Spleen (tissue), 11 donors: ENCODE measurements around the gene RAI14. TPM values are rescaled to one million over a fixed set of nuclear protein-coding genes. Genes with fewer than 3 reads are reported as not detected.

Experiments used
- DNase-seq: peaks from one replicate; pipeline ENCODE4 v3.0.0-alpha.2; 2020
- H3K27ac ChIP-seq, 8 donors: fragments of 200-600 bp; sonication (generic) in 7 of 8; 1 replicate in 4 of 8; 2 replicates in 4 of 8; pipeline versions ENCODE4 v1.5.0 to v1.8.0; 2016 to 2021; ENCODE audit warnings: inconsistent platforms in 4 of 8, mild to moderate bottlenecking in 4 of 8, moderate library complexity in 1 of 8
- H3K27me3 ChIP-seq, 7 donors: fragments of 200-600 bp; sonication (generic) in 6 of 7; replicated peaks in 1 of 7; 1 replicate in 4 of 7; 2 replicates in 3 of 7; pipeline versions ENCODE4 v1.5.0 to v1.8.0; 2016 to 2021; ENCODE audit warnings: inconsistent platforms in 3 of 7, mild to moderate bottlenecking in 1 of 7
- H3K36me3 ChIP-seq, 6 donors: fragments of 200-600 bp; sonication (generic) in 5 of 6; 1 replicate in 4 of 6; 2 replicates in 2 of 6; pipeline versions ENCODE4 v1.5.0 to v1.8.0; 2016 to 2021; ENCODE audit warnings: inconsistent platforms in 2 of 6
- H3K4me1 ChIP-seq, 6 donors: fragments of 200-600 bp; sonication (generic) in 5 of 6; 1 replicate in 3 of 6; 2 replicates in 3 of 6; pipeline versions ENCODE4 v1.5.0 to v1.8.0; 2016 to 2021; ENCODE audit warnings: inconsistent platforms in 3 of 6
- H3K4me3 ChIP-seq, 8 donors: fragments of 200-600 bp; sonication (generic) in 7 of 8; 1 replicate in 4 of 8; 2 replicates in 4 of 8; pipeline versions ENCODE4 v1.5.0 to v1.8.0; 2016 to 2021; ENCODE audit warnings: inconsistent platforms in 4 of 8, mild to moderate bottlenecking in 4 of 8, moderate library complexity in 2 of 8
- H3K9me3 ChIP-seq, 8 donors: fragments of 200-600 bp; sonication (generic) in 7 of 8; 1 replicate in 4 of 8; 2 replicates in 4 of 8; pipeline versions ENCODE4 v1.5.0 to v1.8.0; 2016 to 2021; ENCODE audit warnings: inconsistent platforms in 4 of 8
- POLR2A ChIP-seq, 3 donors: fragments of 450-650 bp; IDR thresholded peaks; one replicate each; pipeline ENCODE4 v1.5.1; 2017; ENCODE audit warnings: antibody characterized with exemption in 3 of 3, mild to moderate bottlenecking in 1 of 3
- POLR2AphosphoS5 ChIP-seq, 3 donors: sonication (generic); formaldehyde crosslinking; IDR thresholded peaks; one replicate each; pipeline ENCODE4 v1.5.1; 2017; ENCODE audit warnings: antibody characterized with exemption in 3 of 3
- WGBS, 5 donors: extraction: QIAGEN DNeasy Blood & Tissue Kit in 3 of 5; methylation state at CpG; one replicate each; pipeline versions ENCODE4 v1.1.5 to v1.1.7; 2013 to 2018; 5-methylcytosine and 5-hydroxymethylcytosine counted together
- intact Hi-C: fragments of 100-400 bp; cut with DNase I; formaldehyde crosslinking; loops from one replicate; pipeline ENCODE4 v1.15.0; 2023; ENCODE audit warnings: low total_unique reads
- polyA plus RNA-seq, 3 donors: library from polyadenylated mRNA; stranded (reverse); fragments of 200-250 nt; gene quantifications; one replicate each; pipeline ENCODE4 v1.2.1, GENCODE V29; 2013
- total RNA-seq, 7 donors: library from RNA; depleted of rRNA in 3 of 7; stranded (reverse); fragments of >200 nt in 3 of 7; fragmentation: NEBNext Ultra II Directional in 4 of 7; extraction: Animal tissue kit (Norgen Biotek cat#: 25700) in 4 of 7; gene quantifications; one replicate each; pipeline versions ENCODE4 v1.1.0 to v1.2.1, GENCODE V29; 2016 to 2021
- TF ChIP-seq, protein P1 (sequence below), 11 experiments: fragments of 200-600 bp in 7 of 11; fragments of 450-650 bp in 4 of 11; sonication (generic) in 4 of 11; IDR thresholded peaks in 8 of 11; conservative IDR thresholded peaks in 3 of 11; 1 replicate in 7 of 11; 2 replicates in 4 of 11; pipeline versions ENCODE4 v1.4.0 to v1.8.0; 2016 to 2021; ENCODE audit warnings: antibody characterized with exemption in 11 of 11, inconsistent platforms in 4 of 11, mild to moderate bottlenecking in 1 of 11
- donor health status: healthy with polysubstance abuse.
- donor health status: DM: no; HTN: no; CAD: no; lungs with moderate emphysema.
- donor health status: DM: no; HTN: no; CAD: no.
- donor health status: Bipolar disorder and iron deficiency.
- donor health status: healthy.
- donor health status: DM: no; HTN: no; CAD: no.
- donor health status: DM: yes; HTN: yes; CAD: no.

Gene RAI14
- total and polyA plus RNA-seq, 10 donors, result 14.2 to 217 (median 116) TPM

DNA sequence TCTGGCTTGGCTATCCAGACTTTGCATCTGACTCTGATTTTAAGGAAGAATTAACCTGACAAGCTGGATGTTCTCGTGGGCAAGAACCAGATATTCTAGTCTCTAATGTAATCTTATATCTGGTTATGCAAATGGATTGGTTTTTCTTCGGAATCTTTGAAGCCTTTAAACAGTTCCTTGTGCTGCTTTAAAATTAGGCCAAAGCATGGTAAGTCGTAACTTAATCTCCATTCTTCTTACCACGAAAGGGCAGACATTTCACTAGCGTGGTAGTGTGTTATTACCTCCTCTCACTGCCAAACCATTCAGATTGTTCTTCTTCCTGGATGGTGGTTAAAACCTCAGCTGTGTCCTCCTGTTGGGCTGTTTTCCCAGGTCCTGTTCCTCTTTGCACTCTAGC is 148.8 kb downstream of the RAI14 start:
- Histone ChIP-seq H3K4me3 (no peak overlapping the region), H3K9me3 (no peaks in the 10 kb centered on the region), H3K36me3 (peaks cover 0 to 64% (median 0%) of the 10 kb centered on the region in 6 donors), H3K27me3 (no peaks in the 10 kb centered on the region), H3K27ac (no peak overlapping the region), H3K4me1 (no peaks in the 10 kb centered on the region)
- intact Hi-C loops, result no loop called here
- no peak for DNase-seq
- WGBS, 5 donors, result 68 to 81% (median 79%) methylated on average over 5 of the region's 5 CpGs
- TF ChIP-seq, protein P1, sequence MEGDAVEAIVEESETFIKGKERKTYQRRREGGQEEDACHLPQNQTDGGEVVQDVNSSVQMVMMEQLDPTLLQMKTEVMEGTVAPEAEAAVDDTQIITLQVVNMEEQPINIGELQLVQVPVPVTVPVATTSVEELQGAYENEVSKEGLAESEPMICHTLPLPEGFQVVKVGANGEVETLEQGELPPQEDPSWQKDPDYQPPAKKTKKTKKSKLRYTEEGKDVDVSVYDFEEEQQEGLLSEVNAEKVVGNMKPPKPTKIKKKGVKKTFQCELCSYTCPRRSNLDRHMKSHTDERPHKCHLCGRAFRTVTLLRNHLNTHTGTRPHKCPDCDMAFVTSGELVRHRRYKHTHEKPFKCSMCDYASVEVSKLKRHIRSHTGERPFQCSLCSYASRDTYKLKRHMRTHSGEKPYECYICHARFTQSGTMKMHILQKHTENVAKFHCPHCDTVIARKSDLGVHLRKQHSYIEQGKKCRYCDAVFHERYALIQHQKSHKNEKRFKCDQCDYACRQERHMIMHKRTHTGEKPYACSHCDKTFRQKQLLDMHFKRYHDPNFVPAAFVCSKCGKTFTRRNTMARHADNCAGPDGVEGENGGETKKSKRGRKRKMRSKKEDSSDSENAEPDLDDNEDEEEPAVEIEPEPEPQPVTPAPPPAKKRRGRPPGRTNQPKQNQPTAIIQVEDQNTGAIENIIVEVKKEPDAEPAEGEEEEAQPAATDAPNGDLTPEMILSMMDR (IDR thresholded peaks at IDR 0.05 in 8 of 11, conservative IDR thresholded peaks at IDR 0.05 in 3 of 11), result no peak
- TF ChIP-seq POLR2AphosphoS5 (IDR thresholded peaks at IDR 0.05) (no peak), POLR2A (IDR thresholded peaks at IDR 0.05) (no peak)

DNA sequence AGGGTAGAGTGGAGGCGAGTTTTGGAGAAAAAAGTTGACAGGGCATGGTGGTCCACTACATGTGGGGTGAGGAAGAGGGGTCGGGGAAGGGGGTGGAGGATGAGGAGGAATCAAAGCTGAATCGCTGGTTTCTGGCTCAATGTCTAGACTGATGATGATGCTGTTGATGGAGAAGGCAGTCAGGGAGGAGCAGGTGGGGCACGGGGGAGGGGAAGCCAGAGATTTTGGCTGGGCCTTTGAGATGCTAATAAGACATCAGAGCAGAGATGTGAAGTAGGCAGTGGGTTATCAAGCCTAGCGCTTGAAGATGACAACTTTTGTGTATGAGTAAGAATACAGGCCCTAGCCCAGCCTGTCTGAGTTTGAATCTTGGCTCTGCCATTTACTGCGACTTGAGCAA is 150.4 kb downstream of the RAI14 start:
- Histone ChIP-seq H3K9me3 (no peaks in the 10 kb centered on the region), H3K4me3 (no peak overlapping the region), H3K36me3 (peaks cover 0 to 64% (median 0%) of the 10 kb centered on the region in 6 donors), H3K4me1 (no peaks in the 10 kb centered on the region), H3K27me3 (no peaks in the 10 kb centered on the region), H3K27ac (no peak overlapping the region)
- no peak for DNase-seq
- TF ChIP-seq POLR2A (IDR thresholded peaks at IDR 0.05) (no peak), POLR2AphosphoS5 (IDR thresholded peaks at IDR 0.05) (no peak)
- WGBS, 5 donors, result 88 to 98% (median 89%) methylated on average over 6 of the region's 6 CpGs
- intact Hi-C loops, result no loop called here

DNA sequence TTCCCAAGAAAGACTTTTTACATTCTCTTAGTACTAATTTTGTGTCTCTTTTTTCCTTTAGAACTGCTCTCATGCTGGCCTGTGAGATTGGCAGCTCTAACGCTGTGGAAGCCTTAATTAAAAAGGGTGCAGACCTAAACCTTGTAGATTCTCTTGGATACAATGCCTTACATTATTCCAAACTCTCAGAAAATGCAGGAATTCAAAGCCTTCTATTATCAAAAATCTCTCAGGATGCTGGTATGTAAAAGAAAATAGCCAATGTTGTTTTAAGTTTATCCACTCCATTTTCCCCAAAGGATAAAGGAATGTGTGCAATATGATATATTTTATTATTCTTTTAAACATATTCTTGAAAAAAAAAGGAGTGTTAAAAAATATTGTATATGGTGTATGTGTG is 155.6 kb downstream of the RAI14 start:
- H3K4me1 ChIP-seq, result no peaks in the 10 kb centered on the region
- H3K27me3 ChIP-seq, result no peaks in the 10 kb centered on the region
- H3K4me3 ChIP-seq, result no peak overlapping the region
- no peaks in the 10 kb centered on the region for H3K9me3 ChIP-seq
- DNase-seq, result no peak
- H3K36me3 ChIP-seq, result peaks cover 0 to 48% (median 5%) of the 10 kb centered on the region in 6 donors
- no peak for TF ChIP-seq POLR2A (IDR thresholded peaks at IDR 0.05)
- no peak for TF ChIP-seq POLR2AphosphoS5 (IDR thresholded peaks at IDR 0.05)
- TF ChIP-seq, protein P1 (IDR thresholded peaks at IDR 0.05 in 8 of 11, conservative IDR thresholded peaks at IDR 0.05 in 3 of 11), result no peak
- WGBS, 5 donors, result 77 to 87% (median 85%) methylated on average over 1 of the region's 1 CpG
- intact Hi-C loops, result no loop called here
- H3K27ac ChIP-seq, result no peak overlapping the region

DNA sequence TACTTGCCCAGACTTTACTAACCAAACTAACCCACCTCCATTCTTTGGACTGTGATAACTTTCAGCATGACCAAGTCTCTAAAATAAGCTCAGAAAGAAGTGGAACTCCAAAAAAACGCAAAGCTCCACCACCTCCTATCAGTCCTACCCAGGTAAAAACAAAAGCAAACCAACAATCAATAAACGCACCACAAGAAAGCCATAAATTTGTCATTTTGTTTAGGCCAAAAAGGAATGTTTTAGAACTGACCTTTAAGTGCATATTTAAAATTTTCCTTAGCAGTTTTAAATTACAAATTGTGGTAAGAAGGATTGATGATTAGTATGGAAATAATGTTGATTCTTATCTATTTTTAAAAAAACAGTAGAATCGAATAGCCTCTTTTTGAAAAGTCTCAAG is 157.4 kb downstream of the RAI14 start:
- H3K4me1 ChIP-seq, result no peaks in the 10 kb centered on the region
- no peaks in the 10 kb centered on the region for H3K27me3 ChIP-seq
- H3K27ac ChIP-seq, result no peak overlapping the region
- H3K9me3 ChIP-seq, result no peaks in the 10 kb centered on the region
- H3K4me3 ChIP-seq, result no peak overlapping the region
- intact Hi-C loops, result no loop called here
- no peak for TF ChIP-seq POLR2A (IDR thresholded peaks at IDR 0.05)
- TF ChIP-seq, protein P1 (IDR thresholded peaks at IDR 0.05 in 8 of 11, conservative IDR thresholded peaks at IDR 0.05 in 3 of 11), result no peak
- no peak for TF ChIP-seq POLR2AphosphoS5 (IDR thresholded peaks at IDR 0.05)
- no peak for DNase-seq
- H3K36me3 ChIP-seq, result peaks cover 0 to 45% (median 5%) of the 10 kb centered on the region in 6 donors
- 83 to 94% (median 85%) methylated on average over 3 of the region's 3 CpGs for WGBS, 5 donors
